Neutrophil (primary cell): Measurements from ENCODE around the gene B3GAT3.
"Not testable (repeated sequence)": the region's sequence is repeated elsewhere in the genome, so short reads cannot be mapped to it uniquely, and the experiment has no call there.

Experiments used
- H3K27ac ChIP-seq: fragments of 200-600 bp; sonication (generic); 2 replicates; pipeline ENCODE4 v1.5.1; 2016; ENCODE audit warnings: mild to moderate bottlenecking, moderate library complexity
- H3K27me3 ChIP-seq: fragments of 200-600 bp; sonication (generic); 2 replicates; pipeline ENCODE4 v1.6.0; 2016; ENCODE audit warnings: mild to moderate bottlenecking
- H3K36me3 ChIP-seq: fragments of 200-600 bp; sonication (generic); 2 replicates; pipeline ENCODE4 v1.5.1; 2017
- H3K4me1 ChIP-seq, 2 experiments: fragments of 200-600 bp in 1 of 2; sonication (generic) in 1 of 2; 1 replicate in 1 of 2; 2 replicates in 1 of 2; pipeline versions ENCODE4 v1.5.1 to v1.6.1; 2013 to 2016; ENCODE audit warnings: low read depth in 1 of 2, low read length in 1 of 2, mild to moderate bottlenecking in 1 of 2, moderate library complexity in 1 of 2; ENCODE audit not compliant: control insufficient read depth in 1 of 2, insufficient read depth in 1 of 2
- H3K4me3 ChIP-seq, 2 experiments: fragments of 200-600 bp in 1 of 2; sonication (generic) in 1 of 2; 1 replicate in 1 of 2; 2 replicates in 1 of 2; pipeline ENCODE4 v1.5.1; 2013 to 2016; ENCODE audit warnings: low read depth in 1 of 2, low read length in 1 of 2, mild to moderate bottlenecking in 1 of 2, moderate library complexity in 1 of 2
- H3K9me3 ChIP-seq: fragments of 200-600 bp; sonication (generic); 2 replicates; pipeline ENCODE4 v1.5.1; 2016
- CTCF ChIP-seq: fragments of 200-600 bp; sonication (generic); IDR thresholded peaks from 2 replicates; pipeline ENCODE4 v1.5.1; 2016; ENCODE audit warnings: antibody characterized with exemption

The B3GAT3 gene

GRCh38 chr11:62632492-62632891 is 10.7 kb upstream of the B3GAT3 start:
- H3K27me3 ChIP-seq: no peaks in the 10 kb centered on the region
- no peak overlapping the region for H3K4me3 ChIP-seq
- peaks cover 80% of the 10 kb centered on the region for H3K36me3 ChIP-seq
- no peak overlapping the region for H3K27ac ChIP-seq
- H3K4me1 ChIP-seq: no peaks in the 10 kb centered on the region
- TF ChIP-seq CTCF: no peak
- H3K9me3 ChIP-seq: no peaks in the 10 kb centered on the region

GRCh38 chr11:62627713-62628112 is 5.9 kb upstream of the B3GAT3 start:
- TF ChIP-seq CTCF: no peak
- Histone ChIP-seq H3K36me3 (peaks cover 78% of the 10 kb centered on the region), H3K27me3 (no peaks in the 10 kb centered on the region), H3K4me1 (no peaks in the 10 kb centered on the region), H3K9me3 (no peaks in the 10 kb centered on the region), H3K27ac (no peak overlapping the region), H3K4me3 (no peak overlapping the region)

GRCh38 chr11:62622476-62623089 is 797 bp upstream of the B3GAT3 start:
- Histone ChIP-seq H3K4me1 (peaks cover 19 to 22% of the 10 kb centered on the region in 2 experiments), H3K27me3 (no peaks in the 10 kb centered on the region), H3K4me3 (peak overlapping the region; percentile 71 to 73), H3K27ac (peak overlapping the region; percentile 88), H3K9me3 (no peaks in the 10 kb centered on the region), H3K36me3 (peaks cover 30% of the 10 kb centered on the region)
- no peak for TF ChIP-seq CTCF

GRCh38 chr11:62621027-62621566 is 689 bp downstream of the B3GAT3 start:
- peak overlapping the region; percentile 88 for H3K27ac ChIP-seq
- H3K36me3 ChIP-seq: peaks cover 23% of the 10 kb centered on the region
- no peak for TF ChIP-seq CTCF
- no peaks in the 10 kb centered on the region for H3K9me3 ChIP-seq
- peak overlapping the region; percentile 71 to 73 for H3K4me3 ChIP-seq
- no peaks in the 10 kb centered on the region for H3K27me3 ChIP-seq
- H3K4me1 ChIP-seq: peaks cover 19 to 22% of the 10 kb centered on the region in 2 experiments

GRCh38 chr11:62616957-62617356 is 4.8 kb downstream of the B3GAT3 start:
- Histone ChIP-seq H3K36me3 (peaks cover 15% of the 10 kb centered on the region), H3K4me1 (peaks cover 34 to 38% of the 10 kb centered on the region in 2 experiments)
- H3K4me3 ChIP-seq, H3K27me3 ChIP-seq, H3K27ac ChIP-seq, H3K9me3 ChIP-seq: not testable (repeated sequence)

- Histone ChIP-seq H3K27ac (no peak overlapping the region), H3K27me3 (no peaks in the 10 kb centered on the region), H3K36me3 (peaks cover 15% of the 10 kb centered on the region), H3K4me3 (no peak overlapping the region), H3K4me1 (peaks cover 32 to 37% of the 10 kb centered on the region in 2 experiments), H3K9me3 (no peaks in the 10 kb centered on the region)
- TF ChIP-seq CTCF: no peak
Measured at GRCh38 chr11:62615521-62615920, 6.3 kb downstream of the B3GAT3 start.
